Right lobe of liver (tissue), 4 donors: ENCODE data around the gene DAGLA.

Experiments used
- POLR2A ChIP-seq: fragments of 450-650 bp; IDR thresholded peaks from one replicate; pipeline ENCODE4 v1.6.1; 2017; ENCODE audit warnings: antibody characterized with exemption, mild to moderate bottlenecking
- TF ChIP-seq, protein P1 (sequence below), 4 donors: fragments of 200-600 bp in 3 of 4; fragments of 450-650 bp in 1 of 4; IDR thresholded peaks; one replicate each; pipeline versions ENCODE4 v1.5.1 to v1.8.0; 2016 to 2022; ENCODE audit warnings: antibody characterized with exemption in 4 of 4, mild to moderate bottlenecking in 2 of 4
- donor health status: DM: no; HTN: no; CAD: no.
- donor health status: DM: no; HTN: no; CAD: no.
- donor health status: DM: no; HTN: yes; CAD: no.

DNA sequence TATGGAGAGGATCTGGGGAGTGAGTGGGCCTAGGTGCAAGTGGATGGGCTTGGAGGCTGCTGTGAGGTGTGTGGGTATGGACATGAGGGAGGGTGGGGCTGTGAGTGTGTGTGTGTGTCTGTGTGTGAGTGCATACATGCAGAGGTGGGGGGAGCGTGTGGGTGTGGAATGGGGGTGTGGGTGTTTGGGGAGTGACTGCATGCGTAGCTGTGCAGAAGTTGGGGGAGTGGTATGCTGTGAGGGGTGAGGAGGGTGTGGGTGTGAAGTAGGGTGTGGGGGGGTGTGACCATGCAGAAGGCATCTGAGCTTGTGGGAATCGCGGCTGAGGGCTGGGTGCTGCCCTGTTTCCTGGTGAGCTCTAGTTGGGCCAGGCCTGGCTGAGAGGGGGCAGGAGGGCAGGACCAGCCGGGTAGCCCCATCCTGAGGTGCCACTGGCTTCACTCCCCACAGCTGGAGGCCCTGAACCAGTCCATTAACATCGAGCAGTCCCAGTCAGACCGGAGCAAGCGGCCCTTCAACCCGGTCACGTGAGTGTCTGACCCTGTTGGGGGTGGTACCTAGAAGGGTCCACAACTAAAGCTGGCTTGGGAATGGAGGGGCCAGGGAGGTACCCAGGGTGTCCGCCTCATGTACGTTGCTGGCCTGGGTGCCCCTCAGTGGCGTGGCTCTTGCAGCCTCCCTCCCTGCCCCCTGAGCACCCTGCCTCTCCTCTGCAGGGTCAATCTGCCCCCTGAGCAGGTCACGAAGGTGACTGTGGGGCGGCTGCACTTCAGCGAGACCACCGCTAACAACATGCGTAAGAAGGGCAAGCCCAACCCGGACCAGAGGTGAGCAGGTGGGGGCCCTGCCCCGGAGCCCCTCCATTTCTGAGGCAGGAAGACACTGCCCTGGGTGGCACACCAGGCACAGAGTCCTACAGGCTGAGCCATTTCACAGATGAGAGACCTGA lies 95.7 kb downstream of the DAGLA start:
- TF ChIP-seq, protein P1, sequence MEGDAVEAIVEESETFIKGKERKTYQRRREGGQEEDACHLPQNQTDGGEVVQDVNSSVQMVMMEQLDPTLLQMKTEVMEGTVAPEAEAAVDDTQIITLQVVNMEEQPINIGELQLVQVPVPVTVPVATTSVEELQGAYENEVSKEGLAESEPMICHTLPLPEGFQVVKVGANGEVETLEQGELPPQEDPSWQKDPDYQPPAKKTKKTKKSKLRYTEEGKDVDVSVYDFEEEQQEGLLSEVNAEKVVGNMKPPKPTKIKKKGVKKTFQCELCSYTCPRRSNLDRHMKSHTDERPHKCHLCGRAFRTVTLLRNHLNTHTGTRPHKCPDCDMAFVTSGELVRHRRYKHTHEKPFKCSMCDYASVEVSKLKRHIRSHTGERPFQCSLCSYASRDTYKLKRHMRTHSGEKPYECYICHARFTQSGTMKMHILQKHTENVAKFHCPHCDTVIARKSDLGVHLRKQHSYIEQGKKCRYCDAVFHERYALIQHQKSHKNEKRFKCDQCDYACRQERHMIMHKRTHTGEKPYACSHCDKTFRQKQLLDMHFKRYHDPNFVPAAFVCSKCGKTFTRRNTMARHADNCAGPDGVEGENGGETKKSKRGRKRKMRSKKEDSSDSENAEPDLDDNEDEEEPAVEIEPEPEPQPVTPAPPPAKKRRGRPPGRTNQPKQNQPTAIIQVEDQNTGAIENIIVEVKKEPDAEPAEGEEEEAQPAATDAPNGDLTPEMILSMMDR (IDR thresholded peaks at IDR 0.05) = no peak
- TF ChIP-seq POLR2A = no peak
